Cerebellar nuclear complex (tissue), 1 donor: Measurements from ENCODE around the gene HSD17B13.
"Not testable (repeated sequence)": the region's sequence is repeated elsewhere in the genome, so short reads cannot be mapped to it uniquely, and the experiment has no call there.

Experiments
- DNase-seq, 2 experiments: peaks; one replicate each; lab custom pipeline; 2025; lab: John Stamatoyannopoulos, UW

HSD17B13 gene, protein sequence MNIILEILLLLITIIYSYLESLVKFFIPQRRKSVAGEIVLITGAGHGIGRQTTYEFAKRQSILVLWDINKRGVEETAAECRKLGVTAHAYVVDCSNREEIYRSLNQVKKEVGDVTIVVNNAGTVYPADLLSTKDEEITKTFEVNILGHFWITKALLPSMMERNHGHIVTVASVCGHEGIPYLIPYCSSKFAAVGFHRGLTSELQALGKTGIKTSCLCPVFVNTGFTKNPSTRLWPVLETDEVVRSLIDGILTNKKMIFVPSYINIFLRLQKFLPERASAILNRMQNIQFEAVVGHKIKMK

DNA sequence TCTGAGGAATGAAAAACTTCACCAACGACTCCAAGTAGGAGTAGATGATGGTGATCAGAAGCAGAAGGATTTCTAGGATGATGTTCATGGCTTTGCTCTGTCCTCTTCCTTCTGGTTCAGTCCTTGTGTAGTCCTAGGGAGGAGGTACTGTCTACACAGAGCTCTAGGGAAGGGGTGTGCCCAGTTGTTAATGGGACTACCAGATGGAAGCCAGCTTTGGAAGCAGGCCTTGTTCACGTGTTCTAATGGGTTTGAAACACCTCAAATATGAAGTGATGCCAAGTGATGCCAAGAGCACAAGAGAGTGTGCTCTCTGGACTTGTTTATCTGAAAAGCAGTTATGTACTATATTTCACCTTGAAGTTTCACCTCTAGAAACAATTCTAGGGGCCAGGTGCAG is at the start of gene HSD17B13:
Gene HSD17B13 (minus strand): TSS at position 129 of the 400 bp plus-strand sequence. CDS start 41 bp downstream, at position 88.
- no peak for DNase-seq

DNA sequence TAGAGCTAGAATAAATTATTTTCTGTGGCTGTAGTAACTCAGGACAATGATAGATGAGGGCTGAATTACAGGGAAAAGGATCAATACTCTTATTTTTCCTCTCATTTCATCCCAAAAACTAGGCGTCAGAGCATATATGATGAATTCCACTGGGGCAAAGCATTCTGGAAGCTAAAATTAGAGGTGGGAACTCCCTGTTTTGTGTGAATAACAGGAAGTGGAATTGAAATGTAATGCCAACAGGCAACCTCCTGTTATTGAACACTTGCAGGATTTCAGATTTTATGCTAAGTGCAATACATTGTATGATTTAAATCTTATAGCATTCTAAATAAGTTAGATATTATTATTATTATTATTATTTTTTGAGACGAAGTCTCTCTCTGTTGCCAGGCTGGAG is 47.4 kb upstream of the HSD17B13 start:
- DNase-seq, result no peak

GRCh38 chr4:87366521-87367162 is 44.0 kb upstream of the HSD17B13 start:
- DNase-seq, result no peak

DNA sequence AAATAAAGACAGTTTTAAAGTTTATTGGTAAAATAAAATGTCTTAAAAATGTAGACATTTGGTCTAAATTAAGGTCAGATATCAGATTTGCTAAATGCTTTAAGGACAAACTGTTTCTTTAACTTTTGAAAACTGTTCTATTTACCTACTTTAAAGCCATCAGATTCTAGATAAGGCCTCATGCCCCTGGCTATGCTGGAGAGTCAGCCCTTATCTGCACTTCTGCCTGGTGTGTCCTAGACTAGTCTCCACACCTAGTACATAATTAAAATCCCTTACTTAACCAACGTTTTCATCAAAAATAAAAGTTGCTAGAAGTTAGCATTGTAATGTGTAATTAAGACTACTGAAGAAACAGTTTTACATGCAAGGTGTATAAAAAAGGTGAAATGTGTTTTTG is 42.7 kb upstream of the HSD17B13 start:
- no peak for DNase-seq

- DNase-seq, result no peak
These were observed 40.9 kb upstream of the HSD17B13 start for GRCh38 chr4:87363552-87363951.

- DNase-seq, result no peak
These were observed 37.8 kb upstream of the HSD17B13 start for GRCh38 chr4:87360338-87360935.

DNA sequence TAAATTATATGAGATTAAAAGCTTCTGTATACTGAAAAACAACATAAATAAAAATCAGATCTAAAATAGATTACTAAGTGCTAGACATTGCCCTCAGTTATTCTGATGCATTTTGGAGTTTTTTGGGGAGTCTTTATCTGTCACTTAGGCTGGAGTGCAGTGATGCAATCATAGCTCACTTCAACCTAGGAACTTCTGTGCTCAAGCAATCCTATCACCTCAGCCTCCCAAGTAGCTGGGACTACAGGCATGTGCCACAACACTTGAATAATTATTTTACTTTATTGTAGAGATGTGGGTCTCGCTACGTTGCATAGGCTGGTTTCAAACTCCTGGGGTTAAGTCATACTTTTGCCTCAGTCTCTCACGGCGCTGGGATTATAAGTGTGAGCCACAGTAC is 36.6 kb upstream of the HSD17B13 start:
- DNase-seq, result no peak

DNA sequence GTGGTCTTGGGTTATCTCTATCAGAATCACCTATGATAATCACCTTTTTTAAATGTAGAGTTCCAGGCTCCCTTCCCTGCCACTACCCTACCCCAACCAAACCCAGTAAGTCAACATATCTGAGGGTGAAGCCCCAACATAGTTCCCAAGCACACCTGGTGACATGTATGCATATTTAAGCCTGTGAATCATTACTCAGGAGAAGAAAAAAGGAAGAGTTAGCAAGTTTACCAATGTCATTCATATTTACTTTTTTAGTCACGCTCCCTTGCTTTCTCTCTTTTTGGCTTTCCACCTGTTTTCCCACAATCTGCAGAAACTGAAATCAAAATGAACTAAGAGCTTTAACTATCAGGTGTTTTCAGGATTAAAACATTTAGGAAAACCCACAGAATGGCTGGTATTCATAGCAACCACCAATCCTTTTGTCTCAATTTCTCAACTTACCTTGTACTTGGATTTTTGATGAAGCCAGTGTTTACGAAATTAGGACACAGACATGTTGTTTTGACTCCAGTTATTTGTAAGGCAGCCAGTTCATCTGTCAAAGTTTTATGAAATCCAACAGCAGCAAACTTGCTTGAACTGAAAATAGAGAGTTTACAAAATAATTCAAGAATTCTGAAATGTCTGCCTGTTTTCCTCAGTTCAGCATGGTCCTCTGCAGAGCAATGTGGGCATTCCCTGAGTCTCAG is 34.3 kb upstream of the HSD17B13 start:
- DNase-seq, result no peak

- DNase-seq, result no peak
These were observed 31.8 kb upstream of the HSD17B13 start for GRCh38 chr4:87354168-87355102.

- no peak for DNase-seq
These were observed 30.9 kb upstream of the HSD17B13 start for GRCh38 chr4:87353592-87353991.

DNA sequence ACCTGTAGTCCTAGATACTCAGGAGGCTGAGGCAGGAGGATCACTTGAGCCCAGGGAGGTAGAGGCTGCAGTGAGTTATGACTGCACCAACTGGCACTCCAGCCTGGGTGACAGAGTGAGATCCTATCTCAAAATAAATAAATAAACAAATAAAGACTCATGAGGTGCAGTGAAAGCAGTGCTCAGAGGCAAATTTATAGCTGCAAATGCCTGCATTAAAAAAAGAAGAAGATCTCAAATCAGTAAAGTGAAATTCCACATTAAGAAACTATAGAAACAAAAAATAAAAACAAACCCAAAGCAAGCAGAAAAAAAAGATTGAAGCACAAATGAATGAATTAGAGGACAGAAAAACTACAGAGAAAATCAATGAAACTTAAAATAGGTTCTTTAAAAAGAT is 22.5 kb upstream of the HSD17B13 start:
- no peak for DNase-seq

DNA sequence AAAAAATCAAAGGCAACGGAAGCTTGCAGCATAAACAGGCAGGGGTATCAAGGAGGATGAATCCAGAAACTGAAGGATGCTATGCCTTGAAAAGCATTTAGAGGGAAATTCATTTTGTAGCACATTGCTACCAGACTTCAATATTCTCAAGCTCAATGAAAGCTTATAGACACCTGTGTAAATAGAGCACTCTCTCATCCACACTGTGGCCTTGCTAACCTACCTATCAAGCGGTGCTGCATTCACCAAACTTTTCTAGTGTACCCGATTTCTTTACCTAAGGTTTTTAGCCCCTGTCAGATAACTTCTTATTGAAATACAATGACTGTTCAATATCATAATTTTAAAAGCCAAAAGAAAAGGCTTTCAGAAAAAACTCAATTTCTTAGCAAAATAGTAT is 20.2 kb upstream of the HSD17B13 start:
- DNase-seq, result no peak

DNA sequence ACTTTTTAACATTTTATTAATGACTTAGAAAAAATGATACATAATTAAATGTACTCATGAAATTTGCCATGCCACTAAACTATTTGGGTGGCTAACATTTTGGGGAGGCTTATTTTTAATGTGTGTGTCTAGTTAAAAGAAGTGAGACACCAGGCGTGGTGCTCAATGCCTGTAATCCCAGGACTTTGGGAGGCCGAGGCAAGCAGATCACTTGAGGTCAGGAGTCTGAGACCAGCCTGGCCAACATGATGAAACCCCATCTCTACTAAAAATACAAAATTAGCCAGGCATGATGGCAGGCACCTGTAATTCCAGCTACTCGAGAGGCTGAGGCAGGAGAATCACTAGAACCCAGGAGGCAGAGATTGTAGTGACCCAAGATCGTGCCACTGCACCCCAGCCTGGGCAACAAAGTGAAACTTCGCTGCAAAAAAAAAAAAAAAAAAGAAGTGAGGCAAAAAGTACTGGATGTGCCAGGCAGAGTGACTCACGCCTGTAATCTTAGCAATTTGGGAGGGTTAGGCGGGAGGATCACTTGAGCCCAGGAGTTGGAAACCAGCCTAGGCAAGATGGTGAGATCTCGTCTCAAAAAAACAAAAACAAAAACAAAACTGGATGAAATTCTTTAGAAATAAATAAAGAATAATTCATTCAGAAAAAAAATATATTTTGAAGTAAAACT is 19.4 kb upstream of the HSD17B13 start:
- not testable (repeated sequence) for DNase-seq

GRCh38 chr4:87339440-87339839 is 16.8 kb upstream of the HSD17B13 start:
- DNase-seq, result no peak

- no peak for DNase-seq
These were observed 14.7 kb upstream of the HSD17B13 start for GRCh38 chr4:87337361-87337760.

DNA sequence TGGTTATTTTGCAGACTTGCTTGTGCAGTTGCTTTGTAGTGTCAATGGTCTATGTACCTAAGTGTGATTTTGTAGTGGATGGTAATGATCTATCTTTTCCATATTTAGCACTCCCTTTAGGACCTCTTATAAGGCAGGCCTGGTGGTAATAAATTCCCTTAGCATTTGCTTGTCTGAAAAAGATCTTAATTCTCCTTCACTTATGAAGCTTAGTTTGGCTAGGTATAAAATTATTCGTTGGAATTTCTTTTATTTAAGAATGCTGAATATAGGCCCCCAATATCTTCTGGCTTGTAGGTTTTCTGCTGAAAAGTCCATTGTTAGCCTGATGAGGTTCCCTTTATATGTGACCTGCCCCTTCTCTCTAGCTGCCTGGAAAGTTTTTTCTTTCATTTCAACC is 10.6 kb upstream of the HSD17B13 start:
- DNase-seq, result no peak

DNA sequence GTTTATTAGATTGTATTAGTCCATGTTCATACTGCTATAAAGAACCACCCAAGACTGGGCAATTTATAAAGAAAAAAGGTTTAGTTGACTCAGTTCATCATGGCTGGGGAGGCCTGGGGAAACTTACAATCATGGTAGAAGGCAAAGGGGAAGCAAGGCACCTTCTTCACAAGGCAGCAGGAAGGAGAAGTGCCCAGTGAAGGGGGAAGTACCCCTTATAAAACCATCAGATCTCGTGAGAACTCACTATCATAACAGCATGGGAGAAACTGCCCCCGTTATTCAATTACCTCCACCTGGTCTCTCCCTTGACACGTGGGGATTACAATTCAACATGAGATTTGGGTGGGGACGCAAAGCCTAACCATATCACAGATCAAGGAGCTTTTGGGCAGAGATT is 8.1 kb upstream of the HSD17B13 start:
- DNase-seq, result no peak

GRCh38 chr4:87327136-87327535 is 4.5 kb upstream of the HSD17B13 start:
- no peak for DNase-seq

DNA sequence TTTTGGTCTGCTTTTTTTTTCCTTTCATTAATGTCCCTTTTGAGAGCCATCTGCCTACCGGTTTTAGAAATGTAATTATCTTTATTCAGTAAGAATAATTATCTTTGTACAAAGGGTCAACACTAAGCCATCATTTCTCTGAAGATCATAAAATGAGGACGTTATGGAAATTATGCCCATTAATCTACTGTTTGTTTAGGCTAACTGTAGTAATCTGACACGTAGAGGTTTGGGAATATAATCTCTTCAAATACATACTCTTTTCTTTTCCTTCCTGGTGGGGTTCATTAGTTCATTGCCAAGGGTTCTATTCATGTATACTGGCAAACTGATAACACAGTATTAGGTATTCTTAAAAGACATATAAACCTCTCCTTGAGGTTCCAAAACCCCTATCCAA is 3.8 kb upstream of the HSD17B13 start:
- no peak for DNase-seq

GRCh38 chr4:87321888-87322287 is 794 bp downstream of the HSD17B13 start:
- no peak for DNase-seq

GRCh38 chr4:87317527-87317926 is 5.2 kb downstream of the HSD17B13 start:
- no peak for DNase-seq
